Cardiac muscle cell (in vitro differentiated cells and primary cell): ENCODE data around the gene MMP11. TPM values are rescaled to one million over a fixed set of nuclear protein-coding genes. Genes with fewer than 3 reads are reported as not detected.
A peak's percentile ranks its signal among the peaks of the same experiment; 100 is the strongest.

Experiments
- DNase-seq, 2 donors: peaks; one replicate each; pipeline versions ENCODE4 v3.0.0 to v3.0.0-alpha.2; 2010 to 2017; ENCODE audit warnings: low read depth in 1 of 2, low spot score in 1 of 2
- H3K27ac ChIP-seq: fragments of 200-600 bp; sonication (generic); 2 replicates; pipeline ENCODE4 v1.5.1; 2016
- H3K27me3 ChIP-seq: fragments of 200-600 bp; sonication (generic); 2 replicates; pipeline ENCODE4 v1.6.0; 2016; ENCODE audit warnings: control low read depth
- H3K36me3 ChIP-seq: fragments of 200-600 bp; sonication (generic); 2 replicates; pipeline ENCODE4 v1.5.1; 2016; ENCODE audit warnings: control low read depth
- H3K4me1 ChIP-seq: fragments of 200-600 bp; sonication (generic); 2 replicates; pipeline ENCODE4 v1.8.1; 2017; ENCODE audit warnings: low read depth, mild to moderate bottlenecking, mixed run types
- H3K4me3 ChIP-seq: fragments of 200-600 bp; sonication (generic); 2 replicates; pipeline ENCODE4 v1.5.1; 2016; ENCODE audit warnings: mild to moderate bottlenecking
- H3K9me3 ChIP-seq: fragments of 200-600 bp; sonication (generic); 2 replicates; pipeline ENCODE4 v1.5.1; 2017; ENCODE audit warnings: low read depth, mild to moderate bottlenecking, control low read depth
- CTCF ChIP-seq: IDR thresholded peaks from 2 replicates; pipeline ENCODE4 v1.5.1; 2012; ENCODE audit warnings: low read depth, mild to moderate bottlenecking, low read length
- polyA plus RNA-seq: library from polyadenylated mRNA; unstranded; fragments of >200 nt; fragmentation: Nextera tagmentation; extraction: Ambion mirVana; gene quantifications from 2 replicates; pipeline ENCODE4 v1.2.1, GENCODE V29; 2016
- total RNA-seq: library from RNA; depleted of rRNA; stranded (reverse); fragments of >200 nt; gene quantifications from 2 replicates; pipeline ENCODE4 v1.2.3, GENCODE V29; 2016

The MMP11 gene
- total and polyA plus RNA-seq, 2 experiments from 2014 or later: 39.0 to 71.2 TPM

GRCh38 chr22:23782703-23783102 is 10.1 kb downstream of the MMP11 start:
- DNase-seq: no peak
- no peaks in the 10 kb centered on the region for H3K36me3 ChIP-seq
- no peaks in the 10 kb centered on the region for H3K9me3 ChIP-seq
- no peak overlapping the region for H3K27ac ChIP-seq
- H3K4me3 ChIP-seq: no peak overlapping the region
- TF ChIP-seq CTCF: no peak
- peaks cover 7% of the 10 kb centered on the region for H3K4me1 ChIP-seq
- no peaks in the 10 kb centered on the region for H3K27me3 ChIP-seq

GRCh38 chr22:23783265-23784150 is 10.9 kb downstream of the MMP11 start:
- H3K36me3 ChIP-seq: no peaks in the 10 kb centered on the region
- no peak overlapping the region for H3K27ac ChIP-seq
- TF ChIP-seq CTCF: no peak
- no peaks in the 10 kb centered on the region for H3K27me3 ChIP-seq
- peaks cover 15% of the 10 kb centered on the region for H3K4me1 ChIP-seq
- no peak overlapping the region for H3K4me3 ChIP-seq
- no peak for DNase-seq
- no peaks in the 10 kb centered on the region for H3K9me3 ChIP-seq

- no peak for DNase-seq
- H3K9me3 ChIP-seq: no peaks in the 10 kb centered on the region
- H3K27ac ChIP-seq: no peak overlapping the region
- no peaks in the 10 kb centered on the region for H3K27me3 ChIP-seq
- H3K4me3 ChIP-seq: no peak overlapping the region
- TF ChIP-seq CTCF: no peak
- H3K36me3 ChIP-seq: no peaks in the 10 kb centered on the region
- H3K4me1 ChIP-seq: peaks cover 22% of the 10 kb centered on the region
Measured at GRCh38 chr22:23784215-23784732, 11.6 kb downstream of the MMP11 start.

GRCh38 chr22:23786261-23786710 is 13.6 kb downstream of the MMP11 start:
- H3K27ac ChIP-seq: peak overlapping the region; percentile 99
- peak overlapping the region; percentile 79 for H3K4me3 ChIP-seq
- no peak for DNase-seq
- no peaks in the 10 kb centered on the region for H3K9me3 ChIP-seq
- H3K4me1 ChIP-seq: peaks cover 27% of the 10 kb centered on the region
- no peaks in the 10 kb centered on the region for H3K27me3 ChIP-seq
- H3K36me3 ChIP-seq: no peaks in the 10 kb centered on the region
- no peak for TF ChIP-seq CTCF

GRCh38 chr22:23786752-23787599 is 14.3 kb downstream of the MMP11 start, which contains the start of gene SMARCB1:
SMARCB1 (plus strand) TSS chr22:23786966; CDS start chr22:23787170, 204 bp downstream.
- H3K4me1 ChIP-seq: peaks cover 29% of the 10 kb centered on the region
- TF ChIP-seq CTCF: no peak
- H3K36me3 ChIP-seq: peaks cover 5% of the 10 kb centered on the region
- H3K27me3 ChIP-seq: no peaks in the 10 kb centered on the region
- peak within 1 kb of the TSS; percentile 79 for H3K4me3 ChIP-seq
- peak within 1 kb of the TSS; percentile 99 for H3K27ac ChIP-seq
- no peaks in the 10 kb centered on the region for H3K9me3 ChIP-seq
- DNase-seq: peak; percentile 94 to 97
